ENCODE data around the gene TMEM130.
A peak's percentile ranks its signal among the peaks of the same experiment; 100 is the strongest.
"Not testable (repeated sequence)": the region's sequence is repeated elsewhere in the genome, so short reads cannot be mapped to it uniquely, and the experiment has no call there.

TMEM130 gene

DNA sequence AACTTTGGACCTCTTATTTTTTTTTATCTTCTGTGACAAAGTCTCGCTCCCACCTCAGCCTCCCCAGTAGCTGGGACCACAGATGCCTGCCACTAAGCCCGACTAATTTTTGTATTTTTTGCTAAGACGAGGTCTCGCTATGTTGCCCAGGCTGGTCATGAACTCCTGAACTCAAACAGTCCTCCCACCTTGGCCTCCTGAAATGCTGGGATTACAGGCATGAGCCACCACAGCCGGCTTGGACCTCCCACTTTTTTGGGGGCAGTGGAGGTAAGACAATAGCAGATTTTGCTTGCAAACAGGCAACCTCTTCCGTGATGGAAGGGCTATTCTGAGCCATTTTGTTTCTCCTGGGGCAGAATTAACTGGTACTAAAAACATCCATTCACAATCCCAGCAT lies 7.3 kb upstream of the TMEM130 start:
- no peak for DNase-seq (ENCODE audit: low spot score)

DNA sequence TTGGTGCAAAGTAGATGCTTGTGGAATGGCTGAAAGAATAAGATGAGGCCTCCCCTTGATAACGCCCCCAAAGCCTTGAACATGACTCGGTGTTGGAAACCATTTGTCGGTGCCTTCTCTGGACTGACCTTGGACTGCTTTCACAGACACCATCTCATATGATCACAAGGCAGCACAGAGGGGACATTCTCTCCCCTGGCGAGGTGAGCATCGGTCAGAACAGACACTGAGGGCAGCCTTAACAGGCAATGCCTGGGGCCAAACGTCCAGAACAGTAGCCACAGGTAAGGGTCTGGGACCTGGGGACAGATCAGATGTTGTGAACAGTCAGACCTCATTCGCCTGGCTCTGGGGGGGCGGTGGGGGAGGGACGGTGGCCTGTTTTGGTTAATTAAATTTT lies 5.7 kb upstream of the TMEM130 start:
- no peak for DNase-seq (ENCODE audit: low spot score)

DNA sequence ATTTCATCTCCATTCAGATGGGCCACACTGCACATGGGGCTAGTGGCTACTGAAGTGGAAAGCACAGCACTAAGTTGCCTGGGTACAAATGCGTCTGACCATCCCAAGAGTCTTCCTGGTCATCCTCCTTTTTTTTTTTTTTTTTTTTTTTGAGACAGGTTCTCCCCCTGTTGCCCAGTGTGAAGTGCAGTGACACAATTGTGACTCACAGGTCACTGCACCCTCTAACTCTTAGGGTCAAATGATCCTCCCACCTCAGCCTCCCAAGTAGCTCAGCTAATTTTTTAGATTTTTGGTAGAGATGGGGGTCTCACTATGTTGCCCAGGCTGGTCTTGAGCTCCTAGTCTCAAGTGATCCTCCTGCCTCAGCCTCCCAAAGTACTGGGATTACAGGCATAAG lies 5.1 kb upstream of the TMEM130 start:
- DNase-seq (ENCODE audit: low spot score), result no peak

- not testable (repeated sequence) for DNase-seq (ENCODE audit: low spot score)
Measured at GRCh38 chr7:98873610-98874009, 3.8 kb upstream of the TMEM130 start.

DNA sequence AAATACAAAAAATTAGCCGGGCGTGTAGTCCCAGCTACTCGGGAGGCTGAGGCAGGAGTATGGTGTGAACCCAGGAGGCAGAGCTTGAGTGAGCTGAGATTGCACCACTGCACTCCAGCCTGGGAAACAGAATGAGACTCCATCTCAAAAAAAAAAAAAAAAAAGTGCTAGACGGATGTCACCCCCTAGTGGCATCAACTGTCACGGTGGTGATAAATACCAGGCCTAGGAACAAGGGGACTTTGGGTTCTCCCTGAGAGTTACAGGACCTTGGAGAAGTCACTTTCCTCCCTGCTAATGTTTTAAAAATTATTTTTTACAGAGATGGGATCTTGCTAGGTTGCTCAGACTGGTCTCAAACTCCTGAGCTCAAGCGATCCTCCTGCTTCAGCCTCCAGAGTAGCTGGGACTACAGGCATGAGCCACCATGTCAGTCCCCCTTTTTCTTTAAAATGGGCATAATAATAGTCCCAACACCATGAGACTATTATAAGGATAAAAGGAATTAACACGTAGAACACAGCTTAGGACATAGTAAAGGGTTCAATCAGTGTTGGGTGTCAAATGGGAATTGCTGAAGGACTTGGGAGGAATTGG lies 2.6 kb upstream of the TMEM130 start:
- DNase-seq (ENCODE audit: low spot score), result no peak

DNA sequence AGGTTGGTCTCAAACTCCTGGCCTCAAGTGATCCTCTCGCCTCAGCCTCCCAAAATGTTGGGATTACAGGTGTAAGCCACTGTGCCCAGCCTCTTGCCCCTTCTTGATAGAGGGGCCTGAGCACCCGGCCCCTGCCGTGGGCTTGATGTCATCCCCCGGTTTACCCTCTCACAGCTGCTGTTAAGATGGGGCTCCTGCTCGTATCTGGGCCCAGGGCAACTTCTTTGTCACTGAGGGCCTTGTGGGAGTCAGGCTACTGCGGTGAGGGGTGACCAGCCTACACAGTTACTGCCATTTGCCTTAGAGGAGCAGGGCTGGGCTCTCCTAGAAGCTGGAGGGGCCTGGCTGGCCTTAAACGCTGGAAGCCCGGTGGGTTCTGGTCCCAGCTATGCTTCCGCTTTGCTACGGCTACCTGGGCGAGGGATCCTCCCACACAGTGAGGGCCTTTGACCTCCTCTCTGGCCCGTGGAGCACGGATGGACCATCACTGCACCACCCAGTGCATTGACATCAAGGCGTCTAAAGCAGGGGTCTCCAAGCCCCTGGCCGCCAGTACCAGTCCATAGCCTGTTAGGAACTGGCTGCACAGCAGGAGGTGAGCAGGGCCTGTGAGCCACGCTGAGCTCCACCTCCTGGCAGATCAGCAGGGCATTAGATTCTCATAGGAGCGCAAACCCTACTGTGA lies 1.1 kb upstream of the TMEM130 start:
- DNase-seq (ENCODE audit: low spot score), result no peak

DNA sequence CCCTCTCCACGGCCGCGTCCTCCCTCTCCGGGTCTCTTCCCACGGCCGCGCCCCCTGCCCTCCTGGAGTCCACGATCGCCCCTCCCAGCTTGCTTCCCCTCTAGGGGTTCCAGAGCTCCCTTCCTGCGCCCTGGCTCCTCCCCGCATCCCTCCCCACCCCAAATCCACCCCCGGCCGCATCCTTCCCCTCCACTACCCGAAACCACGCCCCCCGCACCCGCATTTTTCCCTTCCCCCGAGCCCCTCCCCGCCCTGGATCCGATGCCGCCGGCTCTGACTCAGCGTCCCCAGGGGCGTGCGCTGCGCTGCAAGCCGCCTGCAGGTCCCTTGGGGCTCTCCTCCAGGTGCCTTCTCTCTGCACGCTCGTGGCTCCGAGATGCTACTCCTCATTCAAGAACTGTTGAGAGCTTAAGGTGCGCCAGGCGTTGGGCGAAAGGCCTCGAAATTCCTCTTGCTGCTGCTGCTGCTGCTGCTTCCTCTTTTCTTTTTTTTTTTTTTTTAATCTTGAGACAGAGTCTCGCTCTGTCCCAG lies 372 bp upstream of the TMEM130 start:
- peak; percentile 9 for DNase-seq (ENCODE audit: low spot score)

GRCh38 chr7:98869027-98869596 lies 702 bp downstream of the TMEM130 start:
- DNase-seq (ENCODE audit: low spot score), result no peak

- no peak for DNase-seq (ENCODE audit: low spot score)
Measured at GRCh38 chr7:98868450-98868849, 1.4 kb downstream of the TMEM130 start.

DNA sequence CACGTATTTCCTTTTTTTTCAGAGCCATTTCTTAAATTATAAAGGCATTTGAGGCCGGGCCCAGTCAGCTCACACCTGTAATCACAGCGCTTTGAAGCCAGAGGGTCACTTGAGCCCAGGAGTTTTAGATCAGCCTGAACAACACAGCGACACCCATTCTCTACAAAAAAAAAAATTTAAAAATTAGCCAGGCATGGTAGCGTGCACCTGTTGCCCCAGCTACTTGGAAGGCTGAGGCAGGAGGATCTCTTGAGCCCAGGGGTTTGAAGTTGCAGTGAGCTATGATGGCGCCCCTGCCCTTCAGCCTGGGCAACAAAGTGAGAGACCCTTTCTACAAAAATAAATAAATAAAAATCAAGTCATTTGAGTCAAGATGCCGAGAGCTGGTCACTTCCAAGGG lies 3.0 kb downstream of the TMEM130 start:
- DNase-seq (ENCODE audit: low spot score), result no peak

GRCh38 chr7:98866351-98866750 lies 3.5 kb downstream of the TMEM130 start:
- DNase-seq (ENCODE audit: low spot score), result no peak

DNA sequence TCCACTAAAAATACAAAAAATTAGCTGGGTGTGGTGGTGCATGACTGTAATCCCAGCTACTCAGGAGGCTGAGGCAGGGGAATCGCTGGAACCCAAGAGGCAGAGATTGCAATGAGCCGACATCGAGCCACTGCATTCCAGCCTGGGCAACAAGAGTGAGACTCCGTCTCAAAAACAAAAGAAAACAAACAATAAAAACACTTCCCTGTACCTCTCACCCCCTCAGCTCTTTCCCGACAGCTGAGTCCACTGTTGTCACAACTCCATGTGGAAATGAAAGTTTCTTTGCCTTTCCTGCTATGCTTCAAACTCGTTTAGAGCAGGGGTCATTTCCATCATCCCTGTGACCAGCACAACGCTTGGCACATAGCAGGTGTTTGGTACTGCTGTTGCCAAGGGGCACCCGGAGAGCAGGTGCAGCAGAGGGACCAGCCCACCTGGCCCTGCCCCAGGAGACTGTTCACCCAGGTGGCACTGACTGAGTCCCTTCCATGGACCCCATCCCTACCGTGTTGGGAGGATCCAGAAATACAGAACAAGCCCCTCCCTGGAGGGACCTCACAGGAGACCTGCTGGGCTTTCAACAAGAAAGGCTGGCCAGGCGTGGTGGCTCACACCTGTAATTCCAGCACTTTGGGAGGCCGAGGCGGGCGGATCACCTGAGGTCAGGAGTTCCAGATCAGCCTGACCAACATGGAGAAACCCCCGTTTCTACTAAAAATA lies 4.9 kb downstream of the TMEM130 start:
- DNase-seq (ENCODE audit: low spot score), result no peak

DNA sequence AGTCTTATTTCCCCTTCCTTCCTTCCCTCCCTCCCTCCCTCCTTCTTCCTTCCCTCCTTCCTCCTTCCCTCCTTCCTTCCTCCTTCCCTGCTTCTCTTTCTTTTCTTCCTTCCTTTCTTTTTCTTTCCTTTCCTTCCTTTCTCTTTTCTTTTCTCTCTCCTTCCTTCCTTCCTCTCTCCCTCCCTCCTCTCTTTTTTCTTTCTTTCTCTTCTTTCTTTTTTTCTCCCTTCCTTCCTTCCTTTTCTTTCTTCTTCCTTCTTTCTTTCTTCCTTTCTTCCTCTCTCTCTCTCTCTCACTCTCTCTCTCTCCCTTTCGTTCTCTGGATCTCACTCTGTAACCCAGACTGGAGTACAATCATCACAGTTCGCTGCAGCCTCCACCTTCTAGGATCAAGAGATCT lies 6.2 kb downstream of the TMEM130 start:
- no peak for DNase-seq (ENCODE audit: low spot score)

- DNase-seq (ENCODE audit: low spot score), result no peak
Measured at GRCh38 chr7:98862716-98863420, 6.9 kb downstream of the TMEM130 start.

DNA sequence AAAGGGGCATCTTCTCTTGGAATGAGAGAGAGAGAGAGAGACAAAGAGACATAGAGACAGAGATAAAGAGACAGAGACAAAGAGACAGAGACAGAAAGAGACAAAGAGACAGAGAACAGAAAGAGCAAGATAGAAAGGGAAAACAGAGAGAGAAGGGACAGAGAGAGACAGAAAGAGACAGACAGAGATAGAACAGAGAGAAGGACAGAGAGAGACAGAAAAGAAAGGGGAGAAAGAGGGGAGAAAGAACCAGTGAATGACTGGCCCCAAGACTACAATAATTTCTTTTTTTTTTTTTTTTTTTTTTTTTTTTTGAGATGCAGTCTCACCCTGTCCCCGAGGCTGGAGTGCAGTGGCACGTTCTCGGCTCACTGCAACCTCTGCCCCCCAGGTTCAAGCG lies 7.6 kb downstream of the TMEM130 start:
- DNase-seq (ENCODE audit: low spot score), result no peak

- DNase-seq (ENCODE audit: low spot score), result no peak
Measured at GRCh38 chr7:98860071-98860470, 9.7 kb downstream of the TMEM130 start.

DNA sequence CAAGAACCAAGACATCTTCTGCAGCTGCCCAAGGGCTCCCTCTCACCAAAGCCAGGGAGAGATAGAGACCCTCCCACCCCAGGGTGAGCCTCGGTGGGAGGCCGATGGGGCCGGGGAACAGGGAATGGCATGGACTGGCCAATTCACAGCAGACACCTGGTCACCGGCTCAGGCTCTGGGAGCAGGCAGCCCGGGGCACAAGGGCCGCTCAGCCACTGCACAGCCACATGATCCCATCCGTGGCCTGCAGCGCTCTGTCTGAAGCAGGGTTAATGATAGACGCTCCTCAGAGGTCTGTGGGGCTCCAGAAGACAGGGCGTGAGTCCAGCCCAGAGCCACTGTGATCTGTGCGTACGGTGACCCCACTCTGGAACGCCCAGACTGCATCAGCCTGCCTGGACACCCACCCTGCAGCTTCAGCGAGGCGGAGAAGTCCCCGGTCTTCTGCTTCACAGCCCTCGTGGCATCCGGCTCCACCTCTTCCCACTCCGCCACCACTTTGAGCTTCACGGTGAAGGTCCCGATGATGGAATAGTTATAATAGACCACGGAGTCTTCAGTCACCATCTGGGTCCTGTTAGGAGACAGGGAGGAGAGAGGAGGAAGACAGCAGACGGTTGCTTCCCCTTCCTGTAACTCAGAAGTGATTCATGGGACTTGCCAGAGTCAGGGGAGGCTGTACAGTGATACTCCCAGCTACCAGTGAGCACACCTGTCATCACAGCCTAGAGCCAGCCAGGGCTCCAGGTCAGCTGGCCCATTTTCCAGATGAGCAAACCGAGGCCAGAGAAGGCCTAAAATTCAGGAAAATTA lies 14.0 kb downstream of the TMEM130 start:
- no peak for DNase-seq (ENCODE audit: low spot score)

DNA sequence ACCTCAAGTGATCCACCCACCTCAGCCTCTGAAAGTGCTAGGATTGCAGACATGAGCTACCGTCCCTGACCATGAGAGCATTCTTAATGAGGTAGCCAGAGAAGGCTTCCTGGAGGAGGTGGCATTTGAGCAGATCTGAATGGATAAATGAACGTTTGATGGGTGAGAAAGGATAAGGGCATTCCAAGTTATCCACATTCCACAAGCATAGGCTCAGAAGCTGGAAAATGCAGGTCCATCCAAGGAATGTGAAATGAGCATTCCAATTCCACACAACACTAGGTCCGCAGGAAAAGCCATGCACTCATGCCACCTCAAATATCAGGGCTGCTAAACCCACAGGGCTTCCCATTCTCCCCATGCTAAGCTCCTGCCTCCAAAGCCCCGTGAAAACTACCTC lies 17.0 kb downstream of the TMEM130 start:
- DNase-seq (ENCODE audit: low spot score), result no peak

- no peak for DNase-seq (ENCODE audit: low spot score)
Measured at GRCh38 chr7:98848918-98849317, 20.9 kb downstream of the TMEM130 start.

GRCh38 chr7:98842552-98842951 lies 27.3 kb downstream of the TMEM130 start:
- not testable (repeated sequence) for DNase-seq (ENCODE audit: low spot score)

All from pons (tissue), 1 donor.